ENCODE measurements around the gene MAGI1. TPM values are rescaled to one million over a fixed set of nuclear protein-coding genes. Genes with fewer than 3 reads are reported as not detected.

MAGI1 gene
- polyA plus RNA-seq, 1 of the 3 experiments (the other 2 are of a cell fraction) = 10.3 TPM

GRCh38 chr3:65667963-65668362 is 370.8 kb downstream of the MAGI1 start (continued):
- TF ChIP-seq REST (IDR thresholded peaks at IDR 0.05; ENCODE audit: low read depth, low read length) = no peak

GRCh38 chr3:65666448-65667091 is 372.1 kb downstream of the MAGI1 start:
- 78% methylated on average over 6 of the region's 6 CpGs for WGBS (ENCODE audit: low lambda C conversion rate)
- Histone ChIP-seq H3K4me1 (ENCODE audit: control insufficient read depth in 1 of 2, insufficient read depth in 2 of 2, low read depth in 1 of 2, low read length in 1 of 2) (no peaks in the 10 kb centered on the region; a peak in 1 of 4 replicates), H4K20me1 (ENCODE audit: insufficient read depth) (no peaks in the 10 kb centered on the region), H3K79me2 (ENCODE audit: insufficient read depth) (peaks cover 3% of the 10 kb centered on the region; the same call in 1 of the 2 replicates), H3K9me3 (no peaks in the 10 kb centered on the region), H3K4me3 (ENCODE audit: low read depth in 2 of 2, low read length in 1 of 2) (no peak overlapping the region), H3K27me3 (ENCODE audit: insufficient read depth) (no peaks in the 10 kb centered on the region), H3F3A (replicated peaks; ENCODE audit: insufficient read depth) (peaks cover 5% of the 10 kb centered on the region), H3K9me2 (no peaks in the 10 kb centered on the region), H3K4me2 (no peak overlapping the region), H3K27ac (ENCODE audit: low read depth in 2 of 2, low read length in 1 of 2) (no peak overlapping the region), H3K9ac (no peak overlapping the region), H3K36me3 (replicated peaks in 1 of 2; ENCODE audit: control insufficient read depth in 1 of 2, insufficient read depth in 2 of 2, low read length in 1 of 2) (no peaks in the 10 kb centered on the region), H2AFZ (ENCODE audit: low read depth) (no peak overlapping the region)
- ChIA-PET POLR2A (no interaction called here), CTCF (no interaction called here)
- peak; percentile 18; the same call in 1 of the 2 replicates for TF ChIP-seq CTCF (IDR thresholded peaks at IDR 0.05)
- no peak for TF ChIP-seq USF1 (IDR thresholded peaks at IDR 0.05; ENCODE audit: borderline replicate concordance, low read depth)
- no peak for DNase-seq

- DNase-seq = no peak
- ChIA-PET POLR2A (no interaction called here), CTCF (no interaction called here)
- Histone ChIP-seq H3K4me2 (no peak overlapping the region), H3K4me1 (ENCODE audit: control insufficient read depth in 1 of 2, insufficient read depth in 2 of 2, low read depth in 1 of 2, low read length in 1 of 2) (no peaks in the 10 kb centered on the region; a peak in 1 of 4 replicates), H3K27me3 (ENCODE audit: insufficient read depth) (no peaks in the 10 kb centered on the region), H2AFZ (ENCODE audit: low read depth) (no peak overlapping the region), H3K9me2 (no peaks in the 10 kb centered on the region), H3K36me3 (replicated peaks in 1 of 2; ENCODE audit: control insufficient read depth in 1 of 2, insufficient read depth in 2 of 2, low read length in 1 of 2) (no peaks in the 10 kb centered on the region), H3K4me3 (ENCODE audit: low read depth in 2 of 2, low read length in 1 of 2) (no peak overlapping the region), H3F3A (replicated peaks; ENCODE audit: insufficient read depth) (peaks cover 5% of the 10 kb centered on the region), H3K27ac (ENCODE audit: low read depth in 2 of 2, low read length in 1 of 2) (no peak overlapping the region), H4K20me1 (ENCODE audit: insufficient read depth) (no peaks in the 10 kb centered on the region), H3K9me3 (no peaks in the 10 kb centered on the region), H3K79me2 (ENCODE audit: insufficient read depth) (peaks cover 3% of the 10 kb centered on the region; the same call in 1 of the 2 replicates), H3K9ac (no peak overlapping the region)
- no peak for TF ChIP-seq PBX3 (IDR thresholded peaks at IDR 0.05)
- no peak for TF ChIP-seq GATA2 (CRISPR knock-in tag; IDR thresholded peaks at IDR 0.05)
- no peak for TF ChIP-seq FOXJ3 (CRISPR knock-in tag; IDR thresholded peaks at IDR 0.05)
- no peak for TF ChIP-seq CTCF (IDR thresholded peaks at IDR 0.05)
- no peak for TF ChIP-seq EZH2phosphoT487 (IDR thresholded peaks at IDR 0.05; ENCODE audit: borderline replicate concordance, low read depth)
- TF ChIP-seq SIN3A (IDR thresholded peaks at IDR 0.05; ENCODE audit: borderline replicate concordance, low read depth, low read length) = no peak
- no peak for TF ChIP-seq SMC3 (IDR thresholded peaks at IDR 0.05; ENCODE audit: low read depth, low read length)
- no peak for TF ChIP-seq USF1 (IDR thresholded peaks at IDR 0.05; ENCODE audit: borderline replicate concordance, low read depth)
- WGBS (ENCODE audit: low lambda C conversion rate) = 89% methylated on average over 2 of the region's 2 CpGs
Observed at GRCh38 chr3:65665915-65666314, 372.8 kb downstream of the MAGI1 start.

All from SK-N-SH (cell line).